ENCODE results near the gene PLOD3. TPM values are rescaled to one million over a fixed set of nuclear protein-coding genes. Genes with fewer than 3 reads are reported as not detected.
A peak's percentile ranks its signal among the peaks of the same experiment; 100 is the strongest.
"Not testable (repeated sequence)": the region's sequence is repeated elsewhere in the genome, so short reads cannot be mapped to it uniquely, and the experiment has no call there.

Gene PLOD3
- total and polyA plus RNA-seq, 7 donors, result 12.9 to 45.4 (median 19.1) TPM

DNA sequence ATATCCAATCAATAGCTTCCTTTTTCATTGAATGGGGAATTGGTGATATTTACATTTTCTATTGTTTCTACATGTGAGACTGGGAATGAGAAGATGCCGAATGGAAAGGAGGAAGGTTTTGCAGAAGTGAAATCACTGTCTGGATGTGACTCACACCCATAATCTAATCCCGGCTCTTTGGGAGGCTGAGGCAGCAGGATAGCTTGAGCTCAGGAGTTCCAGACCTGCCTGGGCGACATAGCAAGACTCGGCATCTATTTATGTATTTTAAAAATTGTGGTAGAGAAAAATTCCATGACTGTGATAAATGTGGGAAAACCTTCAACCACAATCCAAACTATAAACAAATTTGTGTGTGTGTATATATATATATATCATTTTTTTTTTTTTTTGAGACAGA is 38.4 kb upstream of the PLOD3 start:
- intact Hi-C loops (cut with DNase I), result no loop called here

DNA sequence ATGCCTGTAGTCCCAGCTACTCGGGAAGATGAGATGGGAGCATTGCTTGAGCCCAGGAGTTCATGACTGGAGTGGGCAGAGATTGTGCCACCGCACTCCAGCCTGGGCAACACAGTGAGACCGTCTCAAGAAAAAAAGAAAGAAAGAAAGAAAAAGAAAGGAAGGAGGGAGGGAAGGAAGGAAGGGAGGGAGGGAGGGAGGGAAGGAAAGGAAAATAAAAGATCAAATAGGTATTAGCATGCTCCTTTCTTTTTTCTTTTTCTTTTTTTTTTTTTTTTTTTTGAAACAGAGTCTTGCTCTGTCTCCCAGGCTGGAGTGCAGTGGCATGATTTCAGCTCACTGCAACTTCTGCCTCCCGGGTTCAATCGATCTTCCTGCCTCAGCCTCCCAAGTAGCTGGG is 35.8 kb upstream of the PLOD3 start:
- not testable (repeated sequence) for H3K4me1 ChIP-seq; H3K9me3 ChIP-seq; H3K27ac ChIP-seq; H3K4me3 ChIP-seq; ATAC-seq; H3K27me3 ChIP-seq (ENCODE audit: insufficient read depth in 3 of 3, low read length in 2 of 3); DNase-seq
- peaks cover 0 to 17% of the 10 kb centered on the region in 2 donors for H3K36me3 ChIP-seq (ENCODE audit: insufficient read depth in 1 of 2, low read depth in 1 of 2)
- 77 to 83% (median 78%) methylated on average over 5 of the region's 5 CpGs for WGBS, 3 donors
- intact Hi-C loops (cut with DNase I), result loop anchor here in 1 of 2 donors (5.0 kb wide), 1 partner anchor 36 kb away; the partner anchor contains the start of genes PLOD3 and ZNHIT1

More for the DNA sequence above, 38.4 kb upstream of the PLOD3 start:
- WGBS, 3 donors, result 77 to 88% (median 79%) methylated on average over 4 of the region's 4 CpGs
- TF ChIP-seq, protein P1, sequence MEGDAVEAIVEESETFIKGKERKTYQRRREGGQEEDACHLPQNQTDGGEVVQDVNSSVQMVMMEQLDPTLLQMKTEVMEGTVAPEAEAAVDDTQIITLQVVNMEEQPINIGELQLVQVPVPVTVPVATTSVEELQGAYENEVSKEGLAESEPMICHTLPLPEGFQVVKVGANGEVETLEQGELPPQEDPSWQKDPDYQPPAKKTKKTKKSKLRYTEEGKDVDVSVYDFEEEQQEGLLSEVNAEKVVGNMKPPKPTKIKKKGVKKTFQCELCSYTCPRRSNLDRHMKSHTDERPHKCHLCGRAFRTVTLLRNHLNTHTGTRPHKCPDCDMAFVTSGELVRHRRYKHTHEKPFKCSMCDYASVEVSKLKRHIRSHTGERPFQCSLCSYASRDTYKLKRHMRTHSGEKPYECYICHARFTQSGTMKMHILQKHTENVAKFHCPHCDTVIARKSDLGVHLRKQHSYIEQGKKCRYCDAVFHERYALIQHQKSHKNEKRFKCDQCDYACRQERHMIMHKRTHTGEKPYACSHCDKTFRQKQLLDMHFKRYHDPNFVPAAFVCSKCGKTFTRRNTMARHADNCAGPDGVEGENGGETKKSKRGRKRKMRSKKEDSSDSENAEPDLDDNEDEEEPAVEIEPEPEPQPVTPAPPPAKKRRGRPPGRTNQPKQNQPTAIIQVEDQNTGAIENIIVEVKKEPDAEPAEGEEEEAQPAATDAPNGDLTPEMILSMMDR (IDR thresholded peaks at IDR 0.05), result no peak
- no peak overlapping the region for H3K4me3 ChIP-seq
- peaks cover 0 to 15% (median 3%) of the 10 kb centered on the region in 3 donors for H3K27me3 ChIP-seq (ENCODE audit: insufficient read depth in 3 of 3, low read length in 2 of 3)
- H3K9me3 ChIP-seq, result no peaks in the 10 kb centered on the region
- DNase-seq, result no peak
- peaks cover 6% of the 10 kb centered on the region for H3K4me1 ChIP-seq
- no peak for ATAC-seq
- no peak overlapping the region for H3K27ac ChIP-seq
- H3K36me3 ChIP-seq (ENCODE audit: insufficient read depth in 1 of 2, low read depth in 1 of 2), result peaks cover 0 to under 1% of the 10 kb centered on the region in 2 donors

DNA sequence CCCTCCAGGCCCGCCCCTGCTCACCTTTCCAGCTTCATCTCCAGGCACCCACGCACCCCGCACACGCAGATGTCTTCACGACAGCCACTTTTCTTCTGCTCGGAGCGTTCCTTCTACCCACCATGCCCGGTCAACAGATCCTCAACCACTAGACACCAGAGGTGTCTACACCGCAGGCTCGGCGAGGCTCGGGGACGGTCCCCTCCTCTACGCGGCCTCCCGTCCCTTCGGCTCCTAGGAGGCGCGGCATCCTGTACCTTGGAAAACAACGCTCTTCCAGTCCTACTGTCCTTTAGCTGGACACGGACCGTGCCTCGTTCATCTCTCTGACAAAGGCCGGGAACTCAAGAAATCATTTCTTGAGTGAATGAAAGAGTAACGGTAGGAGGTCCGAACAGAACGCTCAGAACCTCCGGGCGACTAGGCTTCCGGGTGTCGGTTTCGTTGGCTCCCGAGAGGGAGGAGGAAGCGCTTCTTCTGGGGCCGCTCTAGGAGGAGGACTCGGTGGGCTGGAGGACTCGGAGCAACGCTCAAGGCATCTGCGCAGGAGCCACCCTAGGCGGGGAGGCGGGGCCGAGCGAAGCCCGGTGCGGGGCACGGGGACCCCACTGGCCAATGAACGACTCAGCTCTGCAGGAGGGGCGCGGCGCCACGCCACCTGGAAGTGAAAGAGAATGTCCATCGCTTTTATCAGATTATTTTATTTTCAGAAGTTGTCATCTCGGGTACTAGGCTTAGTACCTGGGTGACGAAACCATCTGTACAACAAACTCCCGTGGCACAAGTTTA is 34.7 kb upstream of the PLOD3 start:
- Histone ChIP-seq H3K27me3 (ENCODE audit: insufficient read depth in 3 of 3, low read length in 2 of 3) (peaks cover 0 to 3% (median 0%) of the 10 kb centered on the region in 3 donors), H3K27ac (peak overlapping the region; percentile 75), H3K9me3 (no peaks in the 10 kb centered on the region), H3K4me3 (peak overlapping the region; percentile 98), H3K36me3 (ENCODE audit: insufficient read depth in 1 of 2, low read depth in 1 of 2) (peaks cover 0 to 22% of the 10 kb centered on the region in 2 donors), H3K4me1 (peaks cover 6% of the 10 kb centered on the region)
- DNase-seq (peak; percentile 99), ATAC-seq (peak; percentile 100)
- TF ChIP-seq, protein P1 (IDR thresholded peaks at IDR 0.05), result no peak
- intact Hi-C loops (cut with DNase I), result loop anchor here in 1 of 2 donors (5.0 kb wide), 1 partner anchor 35 kb away; the partner anchor contains the start of genes PLOD3 and ZNHIT1
- 1% methylated on average over 51 to 55 of the region's 55 CpGs for WGBS, 3 donors

DNA sequence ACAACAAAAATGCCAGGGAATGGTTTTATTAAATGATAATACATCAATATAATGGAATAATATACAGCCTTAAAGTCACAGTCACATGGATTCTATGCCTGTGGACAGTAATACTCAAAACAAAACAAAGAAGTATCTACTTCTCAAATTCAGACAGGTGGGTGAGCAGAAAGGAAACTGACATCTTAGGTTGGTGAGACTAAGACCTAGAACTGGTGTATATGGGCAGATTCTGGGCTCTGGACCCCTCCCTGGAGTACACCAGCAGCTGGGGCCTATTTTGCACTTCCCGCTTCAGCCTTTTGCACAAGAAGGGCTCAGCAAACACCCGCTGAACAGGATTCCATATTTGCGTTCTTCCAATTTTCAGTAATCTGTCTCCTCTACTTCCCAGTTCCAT is 32.9 kb upstream of the PLOD3 start:
- 91 to 94% (median 92%) methylated on average over 3 of the region's 3 CpGs for WGBS, 3 donors
- H3K27me3 ChIP-seq (ENCODE audit: insufficient read depth in 3 of 3, low read length in 2 of 3), result no peaks in the 10 kb centered on the region
- H3K27ac ChIP-seq, result no peak overlapping the region
- H3K4me3 ChIP-seq, result no peak overlapping the region
- H3K4me1 ChIP-seq, result peaks cover 15% of the 10 kb centered on the region
- ATAC-seq, result no peak
- peaks cover 0 to 22% of the 10 kb centered on the region in 2 donors for H3K36me3 ChIP-seq (ENCODE audit: insufficient read depth in 1 of 2, low read depth in 1 of 2)
- no peaks in the 10 kb centered on the region for H3K9me3 ChIP-seq
- DNase-seq, result no peak
- TF ChIP-seq, protein P1 (IDR thresholded peaks at IDR 0.05), result no peak
- intact Hi-C loops (cut with DNase I), result loop anchor here in 1 of 2 donors (5.0 kb wide), 1 partner anchor 33 kb away; the partner anchor contains the start of genes PLOD3 and ZNHIT1

DNA sequence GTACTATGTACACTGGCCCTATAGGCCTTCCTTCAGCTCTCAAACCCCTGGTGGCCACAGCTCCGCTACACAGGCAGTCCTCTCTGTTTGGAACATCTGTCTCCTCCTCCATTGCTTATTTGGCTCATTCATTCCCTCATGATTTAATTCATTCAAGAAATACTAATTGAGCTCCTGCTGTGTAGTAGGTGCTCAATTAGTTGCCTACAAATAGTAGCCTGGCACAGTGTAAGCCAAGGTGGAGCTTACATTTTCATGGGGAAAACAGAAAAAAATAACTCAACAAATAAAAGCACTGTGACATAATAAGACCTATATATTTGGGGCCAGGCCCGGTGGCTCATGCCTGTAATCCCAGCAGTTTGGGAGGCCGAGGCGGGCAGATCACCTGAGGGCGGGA is 30.9 kb upstream of the PLOD3 start:
- H3K27me3 ChIP-seq (ENCODE audit: insufficient read depth in 3 of 3, low read length in 2 of 3), result no peaks in the 10 kb centered on the region
- H3K9me3 ChIP-seq, result no peaks in the 10 kb centered on the region
- H3K27ac ChIP-seq, result no peak overlapping the region
- H3K4me3 ChIP-seq, result no peak overlapping the region
- intact Hi-C loops (cut with DNase I), result loop anchor here in 1 of 2 donors (10.0 kb wide), 1 partner anchor 363 kb away; the partner anchor contains the start of gene UFSP1
- WGBS, 3 donors, result 95 to 97% (median 96%) methylated on average over 5 of the region's 5 CpGs
- peaks cover 23% of the 10 kb centered on the region for H3K4me1 ChIP-seq
- H3K36me3 ChIP-seq (ENCODE audit: insufficient read depth in 1 of 2, low read depth in 1 of 2), result peaks cover 0 to 25% of the 10 kb centered on the region in 2 donors
- no peak for ATAC-seq
- DNase-seq, result no peak
- TF ChIP-seq, protein P1 (IDR thresholded peaks at IDR 0.05), result no peak
